ENCODE results near the gene NACAD.

The NACAD gene

DNA sequence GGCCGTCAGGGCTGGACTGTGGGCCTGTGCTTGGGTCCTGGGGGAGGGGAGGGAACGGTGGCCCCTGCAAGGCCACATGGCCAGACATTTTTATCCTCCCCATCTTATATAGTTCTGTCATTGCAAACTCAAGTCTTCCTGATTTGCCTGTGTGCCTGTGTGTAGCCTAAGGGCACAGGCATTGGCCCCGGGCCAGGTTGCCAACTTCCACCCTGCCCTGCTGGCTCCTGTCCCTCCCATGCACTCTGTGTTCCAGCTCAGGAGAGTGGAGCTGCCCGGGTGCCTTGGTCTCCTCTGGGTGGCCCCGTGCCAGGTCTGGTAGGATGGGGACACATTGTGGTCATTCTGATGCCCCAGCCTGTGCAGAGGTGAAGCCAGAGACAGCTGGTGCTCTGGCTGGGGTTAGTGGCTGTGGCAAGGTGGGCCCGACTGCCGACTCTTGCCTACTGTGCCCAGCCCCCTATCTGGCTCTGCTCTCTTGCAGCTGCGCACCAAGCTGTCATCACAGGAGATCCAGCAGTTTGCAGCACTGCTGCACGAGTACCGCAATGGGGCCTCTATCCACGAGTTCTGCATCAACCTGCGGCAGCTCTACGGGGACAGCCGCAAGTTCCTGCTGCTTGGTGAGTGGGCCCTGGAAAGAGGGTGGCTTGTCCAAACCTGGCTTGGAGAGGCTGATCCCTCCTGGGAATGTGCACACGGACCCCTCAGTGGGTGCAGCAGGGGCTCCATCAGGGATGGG lies 14.8 kb downstream of the NACAD start:
- H3K36me3 ChIP-seq (ENCODE audit: control insufficient read depth, insufficient read depth, low read length) = peaks cover 17% of the 10 kb centered on the region
- no peak overlapping the region for H3K4me3 ChIP-seq (ENCODE audit: low read length)
- no peaks in the 10 kb centered on the region for H3K27me3 ChIP-seq (ENCODE audit: control insufficient read depth, insufficient read depth, low read length)
- no peaks in the 10 kb centered on the region for H3K4me1 ChIP-seq (ENCODE audit: control insufficient read depth, insufficient read depth, low read length)
- WGBS (ENCODE audit: insufficient coverage, insufficient read length) = no CpG with 5 or more reads among the region's 15 CpGs
- H3K9me3 ChIP-seq (ENCODE audit: control insufficient read depth, insufficient read depth, low read length) = no peaks in the 10 kb centered on the region
- no peak for DNase-seq (ENCODE audit: low read depth, low spot score)
- H3K27ac ChIP-seq (ENCODE audit: low read length) = no peak overlapping the region

DNA sequence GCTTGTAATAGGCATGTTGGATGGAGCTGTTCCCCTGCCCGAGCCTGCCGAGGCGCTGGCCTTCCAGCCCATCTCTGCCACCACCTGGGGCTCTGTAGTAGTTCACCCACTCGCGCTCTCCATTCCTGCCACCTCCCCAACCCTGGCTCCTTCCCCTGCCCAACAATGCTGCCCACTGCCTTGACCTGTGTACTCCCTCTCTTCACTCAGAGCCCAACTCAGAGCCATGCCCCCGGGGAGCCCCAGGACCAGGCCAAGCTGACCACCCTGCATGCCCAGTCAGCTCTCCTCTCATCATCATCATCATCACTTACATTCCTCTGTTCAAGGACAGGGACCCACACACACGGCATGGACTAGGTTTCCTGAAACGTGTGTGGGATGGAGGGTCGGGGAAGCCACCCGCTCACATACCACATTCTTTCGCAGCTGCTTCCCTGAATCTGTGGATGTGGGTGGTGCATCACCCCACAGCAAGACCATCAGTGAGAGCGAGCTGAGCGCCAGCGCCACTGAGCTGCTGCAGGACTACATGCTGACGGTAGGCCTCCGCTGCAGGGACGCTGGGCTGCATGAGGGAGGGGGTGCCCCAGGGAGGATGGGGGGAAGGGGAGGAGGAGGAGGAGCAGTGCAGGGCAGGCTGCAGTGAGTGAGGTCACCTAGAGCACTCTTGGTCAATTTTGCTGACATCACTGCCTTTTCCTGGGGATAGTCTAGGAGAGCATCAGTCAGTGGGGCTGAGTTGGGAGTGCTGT lies 15.6 kb downstream of the NACAD start:
- H3K4me3 ChIP-seq (ENCODE audit: low read length) = no peak overlapping the region
- DNase-seq (ENCODE audit: low read depth, low spot score) = no peak
- H3K27ac ChIP-seq (ENCODE audit: low read length) = no peak overlapping the region
- peaks cover 20% of the 10 kb centered on the region for H3K36me3 ChIP-seq (ENCODE audit: control insufficient read depth, insufficient read depth, low read length)
- no peaks in the 10 kb centered on the region for H3K4me1 ChIP-seq (ENCODE audit: control insufficient read depth, insufficient read depth, low read length)
- no peaks in the 10 kb centered on the region for H3K9me3 ChIP-seq (ENCODE audit: control insufficient read depth, insufficient read depth, low read length)
- H3K27me3 ChIP-seq (ENCODE audit: control insufficient read depth, insufficient read depth, low read length) = no peaks in the 10 kb centered on the region
- WGBS (ENCODE audit: insufficient coverage, insufficient read length) = no CpG with 5 or more reads among the region's 17 CpGs

DNA sequence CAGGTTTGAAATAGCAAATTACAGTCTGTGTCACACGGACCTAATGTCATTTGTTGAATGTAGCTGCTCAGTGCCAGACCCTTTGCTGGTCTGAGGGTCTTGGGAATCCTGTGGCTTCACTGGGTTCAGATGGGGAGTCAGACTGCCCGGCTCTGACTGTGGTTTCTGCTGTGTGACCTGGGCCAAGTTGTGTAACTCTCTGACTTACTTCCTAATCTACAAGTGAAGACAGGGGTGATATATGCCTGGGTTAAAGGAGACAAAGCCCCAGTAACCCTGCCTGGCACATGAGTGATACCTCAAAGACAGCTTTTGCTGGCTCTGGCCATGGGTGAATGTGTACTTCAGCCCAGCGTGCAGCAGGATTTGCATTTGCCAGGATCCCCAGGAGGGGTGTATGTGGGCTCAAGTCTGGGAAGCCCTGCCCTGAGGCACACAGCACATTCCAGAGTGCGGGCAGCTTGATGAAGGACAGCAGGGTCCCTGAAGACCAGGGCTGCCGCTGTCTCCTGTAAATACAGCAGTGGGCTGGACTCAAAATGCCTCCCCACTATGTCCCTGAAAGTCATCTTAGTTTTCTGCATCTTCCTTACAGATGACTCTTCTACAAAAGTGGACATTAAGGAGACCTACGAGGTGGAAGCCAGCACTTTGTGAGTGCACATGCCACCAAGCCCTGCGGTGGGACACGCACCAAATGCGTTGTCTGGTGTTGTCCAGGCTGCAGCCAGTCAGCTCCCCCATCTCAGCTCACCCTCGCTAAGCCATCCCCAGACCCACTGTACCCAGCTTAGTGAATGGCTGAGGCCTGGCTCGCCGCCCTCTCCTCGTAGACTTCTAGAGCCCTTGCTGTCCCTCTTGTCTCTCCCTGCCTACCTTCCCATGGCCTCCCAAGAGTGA lies 16.4 kb downstream of the NACAD start:
- no peak for DNase-seq (ENCODE audit: low read depth, low spot score)
- no peaks in the 10 kb centered on the region for H3K9me3 ChIP-seq (ENCODE audit: control insufficient read depth, insufficient read depth, low read length)
- no peaks in the 10 kb centered on the region for H3K4me1 ChIP-seq (ENCODE audit: control insufficient read depth, insufficient read depth, low read length)
- H3K27me3 ChIP-seq (ENCODE audit: control insufficient read depth, insufficient read depth, low read length) = no peaks in the 10 kb centered on the region
- H3K4me3 ChIP-seq (ENCODE audit: low read length) = no peak overlapping the region
- no CpG with 5 or more reads among the region's 13 CpGs for WGBS (ENCODE audit: insufficient coverage, insufficient read length)
- H3K27ac ChIP-seq (ENCODE audit: low read length) = no peak overlapping the region
- peaks cover 20% of the 10 kb centered on the region for H3K36me3 ChIP-seq (ENCODE audit: control insufficient read depth, insufficient read depth, low read length)

DNA sequence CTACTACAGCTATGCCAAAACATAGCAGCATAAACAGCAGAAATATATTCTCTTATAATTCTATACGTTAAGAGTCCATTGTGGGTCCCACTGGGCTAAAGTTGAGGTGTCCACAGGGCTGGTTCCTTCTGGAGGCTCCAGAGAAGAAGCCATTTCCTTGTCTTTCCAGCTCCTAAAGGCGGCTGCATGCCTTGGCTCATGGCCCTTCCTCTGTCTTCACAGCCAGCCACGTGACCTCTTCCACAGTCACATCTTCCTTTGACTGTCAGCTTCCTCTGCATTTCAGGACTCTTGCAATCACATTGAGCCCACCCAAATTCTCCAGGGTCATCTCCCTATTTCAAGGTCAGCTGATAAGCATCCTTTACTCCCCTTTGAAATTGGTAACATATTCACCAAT lies 17.2 kb downstream of the NACAD start:
- no peak overlapping the region for H3K4me3 ChIP-seq (ENCODE audit: low read length)
- H3K9me3 ChIP-seq (ENCODE audit: control insufficient read depth, insufficient read depth, low read length) = no peaks in the 10 kb centered on the region
- no peaks in the 10 kb centered on the region for H3K4me1 ChIP-seq (ENCODE audit: control insufficient read depth, insufficient read depth, low read length)
- DNase-seq (ENCODE audit: low read depth, low spot score) = no peak
- no peaks in the 10 kb centered on the region for H3K27me3 ChIP-seq (ENCODE audit: control insufficient read depth, insufficient read depth, low read length)
- peaks cover 20% of the 10 kb centered on the region for H3K36me3 ChIP-seq (ENCODE audit: control insufficient read depth, insufficient read depth, low read length)
- H3K27ac ChIP-seq (ENCODE audit: low read length) = no peak overlapping the region
- no CpG with 5 or more reads among the region's 3 CpGs for WGBS (ENCODE audit: insufficient coverage, insufficient read length)

DNA sequence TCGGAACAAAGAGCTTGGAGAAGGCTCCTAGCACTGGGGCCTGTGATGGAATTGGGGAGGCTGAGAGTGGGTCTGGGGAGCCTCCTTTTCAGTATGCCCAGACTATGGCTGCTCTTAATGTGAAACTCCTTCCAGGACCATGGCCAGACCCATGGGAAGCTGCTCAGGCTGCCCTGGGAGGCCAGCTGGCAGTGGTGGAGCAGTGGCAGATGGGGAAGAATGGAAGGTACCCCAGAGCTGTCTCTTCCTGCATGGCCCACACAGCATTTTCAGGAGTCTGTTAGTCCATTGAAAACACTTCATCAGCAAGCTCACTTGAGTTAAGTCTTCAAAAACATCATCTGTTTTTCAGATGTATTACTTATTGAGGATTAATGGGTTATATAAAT lies 18.5 kb downstream of the NACAD start:
- H3K27ac ChIP-seq (ENCODE audit: low read length) = no peak overlapping the region
- H3K4me1 ChIP-seq (ENCODE audit: control insufficient read depth, insufficient read depth, low read length) = no peaks in the 10 kb centered on the region
- no peaks in the 10 kb centered on the region for H3K27me3 ChIP-seq (ENCODE audit: control insufficient read depth, insufficient read depth, low read length)
- H3K9me3 ChIP-seq (ENCODE audit: control insufficient read depth, insufficient read depth, low read length) = no peaks in the 10 kb centered on the region
- H3K4me3 ChIP-seq (ENCODE audit: low read length) = no peak overlapping the region
- no peak for DNase-seq (ENCODE audit: low read depth, low spot score)
- WGBS (ENCODE audit: insufficient coverage, insufficient read length) = no CpG with 5 or more reads among the region's 1 CpG
- H3K36me3 ChIP-seq (ENCODE audit: control insufficient read depth, insufficient read depth, low read length) = peaks cover 12% of the 10 kb centered on the region; the same call in 1 of the 2 replicates

DNA sequence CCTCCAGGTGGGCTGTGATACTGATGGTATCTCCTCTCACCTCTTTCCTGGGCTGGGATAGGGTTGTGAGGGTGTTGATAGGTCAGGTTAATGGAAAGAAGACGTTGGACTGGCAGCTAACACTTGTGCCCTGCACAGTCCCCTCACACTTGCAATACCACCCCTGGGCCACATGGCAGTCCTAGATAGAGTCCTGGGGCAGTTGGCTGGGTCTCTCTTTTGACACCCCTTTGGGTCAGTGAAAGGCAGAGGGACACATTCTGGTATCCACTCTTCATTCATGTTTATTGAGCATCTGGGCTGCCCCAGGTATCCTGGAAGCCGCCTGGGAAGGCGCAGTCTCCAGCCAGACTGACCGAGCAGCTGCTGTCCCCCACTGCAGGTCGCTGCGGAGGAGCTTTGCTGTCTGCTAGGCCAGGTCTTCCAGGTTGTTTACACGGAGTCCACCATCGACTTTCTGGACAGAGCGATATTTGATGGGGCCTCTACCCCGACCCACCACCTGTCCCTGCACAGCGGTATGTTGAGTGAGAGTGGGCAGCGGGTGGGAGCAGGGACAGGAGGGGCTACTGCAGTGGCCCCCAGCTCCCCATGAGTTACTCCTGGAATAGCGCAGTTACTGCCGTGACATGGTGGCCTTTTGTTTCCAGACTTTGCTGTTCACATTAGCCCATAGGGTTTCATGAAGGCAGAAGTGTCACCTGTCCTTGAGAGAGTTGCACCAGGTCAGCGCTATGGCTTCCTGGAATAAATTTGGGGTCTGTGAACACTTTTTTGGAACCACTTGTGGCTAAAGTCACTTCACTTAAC lies 19.1 kb downstream of the NACAD start:
- no peaks in the 10 kb centered on the region for H3K27me3 ChIP-seq (ENCODE audit: control insufficient read depth, insufficient read depth, low read length)
- H3K27ac ChIP-seq (ENCODE audit: low read length) = no peak overlapping the region
- no CpG with 5 or more reads among the region's 15 CpGs for WGBS (ENCODE audit: insufficient coverage, insufficient read length)
- peaks cover 10% of the 10 kb centered on the region; the same call in 1 of the 2 replicates for H3K36me3 ChIP-seq (ENCODE audit: control insufficient read depth, insufficient read depth, low read length)
- no peak overlapping the region for H3K4me3 ChIP-seq (ENCODE audit: low read length)
- H3K4me1 ChIP-seq (ENCODE audit: control insufficient read depth, insufficient read depth, low read length) = no peaks in the 10 kb centered on the region
- H3K9me3 ChIP-seq (ENCODE audit: control insufficient read depth, insufficient read depth, low read length) = no peaks in the 10 kb centered on the region
- no peak for DNase-seq (ENCODE audit: low read depth, low spot score)

DNA sequence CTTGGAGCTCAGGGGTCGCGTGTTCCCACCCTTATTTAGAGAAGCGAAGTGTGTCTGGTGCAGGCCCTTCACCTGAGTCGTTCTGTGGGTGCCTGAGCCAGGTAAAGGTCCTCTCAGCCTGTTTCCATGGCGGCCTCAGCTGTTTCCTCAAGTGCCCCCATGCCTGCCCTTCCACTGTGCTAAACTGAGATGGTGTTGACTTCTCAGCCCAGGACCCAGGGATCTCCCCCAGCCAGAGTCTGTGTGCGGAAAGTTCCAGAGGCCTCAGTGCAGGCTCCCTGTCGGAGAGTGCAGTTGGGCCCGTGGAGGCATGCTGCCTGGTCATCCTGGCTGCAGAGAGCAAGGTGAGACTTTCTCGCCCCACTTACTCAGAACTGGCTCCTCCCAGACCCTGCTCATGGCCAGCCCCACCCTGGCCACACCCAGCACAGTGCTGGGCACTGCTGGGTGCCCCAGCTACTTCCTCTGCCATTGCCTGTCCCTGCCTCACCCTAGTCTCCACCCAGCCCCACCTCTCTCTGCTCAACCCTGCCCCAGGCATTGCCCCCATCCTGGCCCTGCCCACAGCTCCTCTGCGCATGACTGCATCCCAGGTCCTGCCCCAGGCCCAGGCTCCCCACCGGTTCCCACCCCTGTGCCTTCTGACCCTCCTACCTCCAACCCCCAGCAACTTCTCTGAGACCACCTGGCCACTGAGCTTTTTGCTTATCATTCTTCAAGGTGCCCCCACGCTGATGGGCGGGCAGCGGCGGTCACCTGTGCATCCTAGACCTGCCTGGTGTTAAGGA lies 20.3 kb downstream of the NACAD start:
- WGBS (ENCODE audit: insufficient coverage, insufficient read length) = no CpG with 5 or more reads among the region's 15 CpGs
- Histone ChIP-seq H3K36me3 (ENCODE audit: control insufficient read depth, insufficient read depth, low read length) (0 out of 2 replicates have a peak, but pooled peaks cover 5% of the 10 kb centered on the region), H3K4me3 (ENCODE audit: low read length) (no peak overlapping the region)

DNA sequence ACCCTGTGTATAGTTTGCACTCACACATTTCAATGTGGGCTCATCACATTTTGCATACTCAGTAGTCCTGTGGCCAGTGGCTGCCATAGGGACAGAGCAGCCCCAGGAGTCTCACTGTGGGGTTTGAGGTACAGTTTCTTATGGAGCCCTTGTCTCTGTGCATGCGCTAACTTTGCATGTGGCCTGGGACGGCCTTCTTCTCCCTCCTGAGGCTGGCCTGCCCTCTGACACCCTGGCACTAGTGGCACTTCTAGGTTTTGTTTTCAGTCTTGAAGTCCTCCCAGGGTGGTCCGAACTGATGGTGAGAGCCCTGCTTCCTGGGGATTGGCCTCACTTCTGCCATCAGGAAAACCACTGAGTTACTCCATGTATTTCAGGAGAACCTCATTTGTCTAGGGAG lies 21.2 kb downstream of the NACAD start:
- WGBS (ENCODE audit: insufficient coverage, insufficient read length) = no CpG with 5 or more reads among the region's 3 CpGs
- no peaks in the 10 kb centered on the region for H3K27me3 ChIP-seq (ENCODE audit: control insufficient read depth, insufficient read depth, low read length)
- H3K27ac ChIP-seq (ENCODE audit: low read length) = no peak overlapping the region
- no peak for DNase-seq (ENCODE audit: low read depth, low spot score)
- no peaks in the 10 kb centered on the region for H3K9me3 ChIP-seq (ENCODE audit: control insufficient read depth, insufficient read depth, low read length)
- 0 out of 2 replicates have a peak, but pooled peaks cover 3% of the 10 kb centered on the region for H3K36me3 ChIP-seq (ENCODE audit: control insufficient read depth, insufficient read depth, low read length)
- H3K4me1 ChIP-seq (ENCODE audit: control insufficient read depth, insufficient read depth, low read length) = no peaks in the 10 kb centered on the region
- H3K4me3 ChIP-seq (ENCODE audit: low read length) = no peak overlapping the region

More for the DNA sequence above, 20.3 kb downstream of the NACAD start:
- DNase-seq (ENCODE audit: low read depth, low spot score) = no peak
- Histone ChIP-seq H3K27me3 (ENCODE audit: control insufficient read depth, insufficient read depth, low read length) (no peaks in the 10 kb centered on the region), H3K9me3 (ENCODE audit: control insufficient read depth, insufficient read depth, low read length) (no peaks in the 10 kb centered on the region), H3K27ac (ENCODE audit: low read length) (no peak overlapping the region), H3K4me1 (ENCODE audit: control insufficient read depth, insufficient read depth, low read length) (no peaks in the 10 kb centered on the region)

DNA sequence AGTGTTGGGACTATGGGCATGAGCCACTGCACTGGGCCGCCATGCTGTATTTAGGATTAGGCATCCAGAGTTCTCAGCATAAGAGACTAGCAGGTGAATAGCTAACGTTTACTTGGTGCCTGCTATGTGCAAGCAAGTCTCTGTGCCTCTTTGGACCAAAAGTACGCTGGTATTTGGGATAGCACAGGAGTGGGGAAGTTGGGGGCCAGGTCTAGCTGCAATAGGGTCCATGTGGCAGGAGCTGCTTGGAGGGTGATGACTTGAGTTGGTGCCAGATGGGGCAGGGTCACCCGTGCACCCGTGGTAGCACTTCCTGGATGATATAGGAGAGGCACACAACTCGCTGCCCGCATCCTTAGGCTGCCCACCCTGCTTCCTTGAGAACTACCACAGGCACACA lies 22.4 kb downstream of the NACAD start:
- H3K27me3 ChIP-seq (ENCODE audit: control insufficient read depth, insufficient read depth, low read length) = no peaks in the 10 kb centered on the region
- no peak for DNase-seq (ENCODE audit: low read depth, low spot score)
- H3K27ac ChIP-seq (ENCODE audit: low read length) = no peak overlapping the region
- no peaks in the 10 kb centered on the region for H3K4me1 ChIP-seq (ENCODE audit: control insufficient read depth, insufficient read depth, low read length)
- no peak overlapping the region for H3K4me3 ChIP-seq (ENCODE audit: low read length)
- WGBS (ENCODE audit: insufficient coverage, insufficient read length) = no CpG with 5 or more reads among the region's 7 CpGs
- H3K36me3 ChIP-seq (ENCODE audit: control insufficient read depth, insufficient read depth, low read length) = 0 out of 2 replicates have a peak, but pooled peaks cover 3% of the 10 kb centered on the region
- H3K9me3 ChIP-seq (ENCODE audit: control insufficient read depth, insufficient read depth, low read length) = no peaks in the 10 kb centered on the region
